K562 (cell line): ENCODE data around the gene ANXA2. TPM values are rescaled to one million over a fixed set of nuclear protein-coding genes. Genes with fewer than 3 reads are reported as not detected.

ENCODE experiments used
- ATF7 ChIP-seq: fragments of 450-650 bp; IDR thresholded peaks from 2 replicates; pipeline ENCODE4 v1.7.1; 2014; ENCODE audit warnings: mild to moderate bottlenecking, moderate library complexity
- CREBBP ChIP-seq: IDR thresholded peaks from one replicate; pipeline ENCODE4 v1.6.1; 2012; ENCODE audit warnings: low read depth, mild to moderate bottlenecking, control low read depth, inconsistent platforms, low read length
- FOXA3 ChIP-seq, 2 experiments: fragments of 450-650 bp in 1 of 2; sonication (generic) in 1 of 2; formaldehyde crosslinking; IDR thresholded peaks in 1 of 2; conservative IDR thresholded peaks in 1 of 2; 2 replicates each; pipeline versions ENCODE4 v1.4.0 to v1.8.0; 2020 to 2022; ENCODE audit warnings: mild to moderate bottlenecking in 2 of 2, missing genetic modification reagents in 1 of 2
- NCOA2 ChIP-seq, 2 experiments: fragments of 450-650 bp; IDR thresholded peaks; 2 replicates each; pipeline ENCODE4 v1.6.1; 2018; ENCODE audit warnings: mild to moderate bottlenecking in 2 of 2, moderate library complexity in 1 of 2; ENCODE audit not compliant: partially characterized antibody in 2 of 2
- RNF2 ChIP-seq: sonication (generic); IDR thresholded peaks from 2 replicates; pipeline ENCODE4 v1.6.1; 2016
- SIRT6 ChIP-seq: IDR thresholded peaks from one replicate; pipeline ENCODE4 v1.6.1; 2012; ENCODE audit warnings: low read depth, mild to moderate bottlenecking, control low read depth, inconsistent platforms, low read length, moderate library complexity
- TCF3 ChIP-seq: sonication (generic); formaldehyde crosslinking; IDR thresholded peaks from 2 replicates; pipeline ENCODE4 v1.4.0; 2020; ENCODE audit warnings: mild to moderate bottlenecking, missing genetic modification reagents
- ZFX ChIP-seq: sonication (generic); formaldehyde crosslinking; IDR thresholded peaks from 2 replicates; pipeline ENCODE4 v1.8.0; 2022; ENCODE audit warnings: mild to moderate bottlenecking, missing genetic modification reagents, moderate library complexity
- ZNF274 ChIP-seq: IDR thresholded peaks from 2 replicates; pipeline ENCODE4 v1.6.1; 2011; ENCODE audit warnings: low read depth, mild to moderate bottlenecking, low read length, moderate library complexity, borderline replicate concordance
- ZNF282 ChIP-seq: sonication (generic); formaldehyde crosslinking; IDR thresholded peaks from 2 replicates; pipeline ENCODE4 v1.8.1; 2023; ENCODE audit warnings: missing genetic modification reagents
- ZNF766 ChIP-seq: fragments of 200-800 bp; sonication (Bioruptor generic); conservative IDR thresholded peaks from 2 replicates; pipeline ENCODE4 v1.6.1; 2016; ENCODE audit warnings: missing genetic modification characterization, missing compliant biosample characterization
- polyA plus RNA-seq, 8 experiments: library from polyadenylated mRNA; depleted of rRNA in 4 of 8; stranded (reverse) in 5 of 8; unstranded in 3 of 8; fragments of >200 nt; fragmentation: Nextera tagmentation in 2 of 8; fragmentation: Illumina TruSeq in 1 of 8; extraction: Ambion mirVana in 2 of 8; extraction: Trizol in 1 of 8; gene quantifications; 2 replicates each; pipeline versions ENCODE4 v1.2.1 to v1.2.3, GENCODE V29; 2011 to 2014; ENCODE audit warnings: inconsistent platforms in 1 of 8, missing spikeins in 1 of 8
- total RNA-seq, 7 experiments: library from RNA; depleted of rRNA in 6 of 7; stranded (reverse); fragments of >200 nt in 6 of 7; fragmentation: Illumina TruSeq in 2 of 7; extraction: Trizol in 2 of 7; gene quantifications; 2 replicates each; pipeline versions ENCODE4 v1.2.1 to v1.2.3, GENCODE V29; 2011 to 2021; ENCODE audit warnings: low replicate concordance in 1 of 7
- TF ChIP-seq, protein P1 (sequence below): fragments of 450-650 bp; IDR thresholded peaks from 2 replicates; pipeline ENCODE4 v1.6.1; 2016; ENCODE audit warnings: low read depth
- TF ChIP-seq, protein P2 (sequence below), 2 experiments: fragments of 450-650 bp; IDR thresholded peaks; 2 replicates each; pipeline ENCODE4 v1.6.1; 2016
- TF ChIP-seq, protein P3 (sequence below): fragments of 450-650 bp; IDR thresholded peaks from 2 replicates; pipeline ENCODE4 v1.6.1; 2018; ENCODE audit warnings: mild to moderate bottlenecking, low read depth; ENCODE audit not compliant: partially characterized antibody
- TF ChIP-seq, protein P4 (sequence below): sonication (generic); formaldehyde crosslinking; IDR thresholded peaks from 2 replicates; pipeline ENCODE4 v1.8.1; 2022; ENCODE audit warnings: missing genetic modification reagents

ANXA2 gene
- total and polyA plus RNA-seq, 9 of the 15 experiments (the other 6 are each of a cell fraction or from before 2014, with no cell fraction given) = 301 to 1,102 (median 452) TPM

DNA sequence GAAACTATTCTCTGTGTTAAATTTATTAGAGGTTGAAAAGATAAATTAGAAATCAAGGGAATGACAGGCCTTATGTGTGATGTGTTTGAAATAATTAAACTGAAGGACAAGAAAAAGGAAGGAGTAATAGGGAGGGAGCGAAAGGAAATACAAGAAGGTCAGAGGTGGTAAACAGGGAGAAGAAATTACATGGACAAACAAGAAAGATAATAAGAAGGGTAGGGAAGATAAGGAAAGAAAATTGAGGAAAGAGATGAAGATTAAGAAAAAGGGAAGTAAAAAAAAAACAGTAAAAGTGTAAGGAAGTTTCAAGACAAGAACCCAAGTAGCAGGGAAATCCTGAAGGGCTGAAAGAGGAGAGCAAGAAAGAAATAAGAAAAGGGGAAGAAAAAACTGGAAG is 26.2 kb upstream of the ANXA2 start (continued):
- TF ChIP-seq, protein P1, sequence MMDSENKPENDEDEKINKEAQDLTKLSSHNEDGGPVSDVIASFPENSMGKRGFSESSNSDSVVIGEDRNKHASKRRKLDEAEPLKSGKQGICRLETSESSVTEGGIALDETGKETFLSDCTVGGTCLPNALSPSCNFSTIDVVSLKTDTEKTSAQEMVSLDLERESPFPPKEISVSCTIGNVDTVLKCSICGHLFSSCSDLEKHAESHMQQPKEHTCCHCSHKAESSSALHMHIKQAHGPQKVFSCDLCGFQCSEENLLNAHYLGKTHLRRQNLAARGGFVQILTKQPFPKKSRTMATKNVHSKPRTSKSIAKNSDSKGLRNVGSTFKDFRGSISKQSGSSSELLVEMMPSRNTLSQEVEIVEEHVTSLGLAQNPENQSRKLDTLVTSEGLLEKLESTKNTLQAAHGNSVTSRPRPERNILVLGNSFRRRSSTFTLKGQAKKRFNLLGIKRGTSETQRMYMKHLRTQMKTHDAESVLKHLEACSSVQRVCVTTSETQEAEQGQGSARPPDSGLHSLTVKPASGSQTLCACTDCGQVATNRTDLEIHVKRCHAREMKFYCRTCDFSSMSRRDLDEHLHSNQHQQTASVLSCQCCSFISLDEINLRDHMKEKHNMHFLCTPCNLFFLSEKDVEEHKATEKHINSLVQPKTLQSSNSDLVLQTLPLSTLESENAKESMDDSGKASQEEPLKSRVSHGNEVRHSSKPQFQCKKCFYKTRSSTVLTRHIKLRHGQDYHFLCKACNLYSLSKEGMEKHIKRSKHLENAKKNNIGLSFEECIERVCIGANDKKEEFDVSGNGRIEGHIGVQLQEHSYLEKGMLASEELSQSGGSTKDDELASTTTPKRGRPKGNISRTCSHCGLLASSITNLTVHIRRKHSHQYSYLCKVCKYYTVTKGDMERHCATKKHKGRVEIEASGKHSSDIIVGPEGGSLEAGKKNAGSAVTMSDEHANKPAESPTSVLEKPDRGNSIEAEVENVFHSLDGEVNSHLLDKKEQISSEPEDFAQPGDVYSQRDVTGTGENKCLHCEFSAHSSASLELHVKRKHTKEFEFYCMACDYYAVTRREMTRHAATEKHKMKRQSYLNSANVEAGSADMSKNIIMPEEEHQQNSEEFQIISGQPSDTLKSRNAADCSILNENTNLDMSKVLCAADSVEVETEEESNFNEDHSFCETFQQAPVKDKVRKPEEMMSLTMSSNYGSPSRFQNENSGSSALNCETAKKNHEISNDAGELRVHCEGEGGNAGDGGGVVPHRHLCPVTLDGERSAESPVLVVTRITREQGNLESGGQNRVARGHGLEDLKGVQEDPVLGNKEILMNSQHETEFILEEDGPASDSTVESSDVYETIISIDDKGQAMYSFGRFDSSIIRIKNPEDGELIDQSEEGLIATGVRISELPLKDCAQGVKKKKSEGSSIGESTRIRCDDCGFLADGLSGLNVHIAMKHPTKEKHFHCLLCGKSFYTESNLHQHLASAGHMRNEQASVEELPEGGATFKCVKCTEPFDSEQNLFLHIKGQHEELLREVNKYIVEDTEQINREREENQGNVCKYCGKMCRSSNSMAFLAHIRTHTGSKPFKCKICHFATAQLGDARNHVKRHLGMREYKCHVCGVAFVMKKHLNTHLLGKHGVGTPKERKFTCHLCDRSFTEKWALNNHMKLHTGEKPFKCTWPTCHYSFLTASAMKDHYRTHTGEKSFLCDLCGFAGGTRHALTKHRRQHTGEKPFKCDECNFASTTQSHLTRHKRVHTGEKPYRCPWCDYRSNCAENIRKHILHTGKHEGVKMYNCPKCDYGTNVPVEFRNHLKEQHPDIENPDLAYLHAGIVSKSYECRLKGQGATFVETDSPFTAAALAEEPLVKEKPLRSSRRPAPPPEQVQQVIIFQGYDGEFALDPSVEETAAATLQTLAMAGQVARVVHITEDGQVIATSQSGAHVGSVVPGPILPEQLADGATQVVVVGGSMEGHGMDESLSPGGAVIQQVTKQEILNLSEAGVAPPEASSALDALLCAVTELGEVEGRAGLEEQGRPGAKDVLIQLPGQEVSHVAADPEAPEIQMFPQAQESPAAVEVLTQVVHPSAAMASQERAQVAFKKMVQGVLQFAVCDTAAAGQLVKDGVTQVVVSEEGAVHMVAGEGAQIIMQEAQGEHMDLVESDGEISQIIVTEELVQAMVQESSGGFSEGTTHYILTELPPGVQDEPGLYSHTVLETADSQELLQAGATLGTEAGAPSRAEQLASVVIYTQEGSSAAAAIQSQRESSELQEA = no peak
- TF ChIP-seq, protein P2, sequence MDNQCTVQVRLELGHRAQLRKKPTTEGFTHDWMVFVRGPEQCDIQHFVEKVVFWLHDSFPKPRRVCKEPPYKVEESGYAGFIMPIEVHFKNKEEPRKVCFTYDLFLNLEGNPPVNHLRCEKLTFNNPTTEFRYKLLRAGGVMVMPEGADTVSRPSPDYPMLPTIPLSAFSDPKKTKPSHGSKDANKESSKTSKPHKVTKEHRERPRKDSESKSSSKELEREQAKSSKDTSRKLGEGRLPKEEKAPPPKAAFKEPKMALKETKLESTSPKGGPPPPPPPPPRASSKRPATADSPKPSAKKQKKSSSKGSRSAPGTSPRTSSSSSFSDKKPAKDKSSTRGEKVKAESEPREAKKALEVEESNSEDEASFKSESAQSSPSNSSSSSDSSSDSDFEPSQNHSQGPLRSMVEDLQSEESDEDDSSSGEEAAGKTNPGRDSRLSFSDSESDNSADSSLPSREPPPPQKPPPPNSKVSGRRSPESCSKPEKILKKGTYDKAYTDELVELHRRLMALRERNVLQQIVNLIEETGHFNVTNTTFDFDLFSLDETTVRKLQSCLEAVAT (IDR thresholded peaks at IDR 0.05) = 0 out of 4 replicates have a peak, but pooled peaks of 1 of the 2 experiments have one; percentile 17
- no peak for TF ChIP-seq ZNF274
- no peak for TF ChIP-seq RNF2
- TF ChIP-seq ATF7 = no peak
- TF ChIP-seq SIRT6 = no peak
- TF ChIP-seq TCF3 = no peak
- TF ChIP-seq, protein P3, sequence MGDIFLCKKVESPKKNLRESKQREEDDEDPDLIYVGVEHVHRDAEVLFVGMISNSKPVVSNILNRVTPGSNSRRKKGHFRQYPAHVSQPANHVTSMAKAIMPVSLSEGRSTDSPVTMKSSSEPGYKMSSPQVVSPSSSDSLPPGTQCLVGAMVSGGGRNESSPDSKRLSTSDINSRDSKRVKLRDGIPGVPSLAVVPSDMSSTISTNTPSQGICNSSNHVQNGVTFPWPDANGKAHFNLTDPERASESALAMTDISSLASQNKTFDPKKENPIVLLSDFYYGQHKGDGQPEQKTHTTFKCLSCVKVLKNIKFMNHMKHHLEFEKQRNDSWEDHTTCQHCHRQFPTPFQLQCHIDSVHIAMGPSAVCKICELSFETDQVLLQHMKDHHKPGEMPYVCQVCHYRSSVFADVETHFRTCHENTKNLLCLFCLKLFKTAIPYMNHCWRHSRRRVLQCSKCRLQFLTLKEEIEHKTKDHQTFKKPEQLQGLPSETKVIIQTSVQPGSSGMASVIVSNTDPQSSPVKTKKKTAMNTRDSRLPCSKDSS = no peak
- TF ChIP-seq, protein P4, sequence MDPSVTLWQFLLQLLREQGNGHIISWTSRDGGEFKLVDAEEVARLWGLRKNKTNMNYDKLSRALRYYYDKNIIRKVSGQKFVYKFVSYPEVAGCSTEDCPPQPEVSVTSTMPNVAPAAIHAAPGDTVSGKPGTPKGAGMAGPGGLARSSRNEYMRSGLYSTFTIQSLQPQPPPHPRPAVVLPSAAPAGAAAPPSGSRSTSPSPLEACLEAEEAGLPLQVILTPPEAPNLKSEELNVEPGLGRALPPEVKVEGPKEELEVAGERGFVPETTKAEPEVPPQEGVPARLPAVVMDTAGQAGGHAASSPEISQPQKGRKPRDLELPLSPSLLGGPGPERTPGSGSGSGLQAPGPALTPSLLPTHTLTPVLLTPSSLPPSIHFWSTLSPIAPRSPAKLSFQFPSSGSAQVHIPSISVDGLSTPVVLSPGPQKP (CRISPR knock-in tag) = no peak
- TF ChIP-seq CREBBP = no peak
- no peak; a peak in 1 of 4 replicates for TF ChIP-seq FOXA3 (CRISPR knock-in tag; conservative IDR thresholded peaks at IDR 0.05 in 1 of 2, IDR thresholded peaks at IDR 0.05 in 1 of 2)
- TF ChIP-seq ZNF766 (CRISPR knock-in tag) = no peak
- TF ChIP-seq NCOA2 (IDR thresholded peaks at IDR 0.05; ENCODE audit: partially characterized antibody in 2 of 2) = no peak
- TF ChIP-seq ZNF282 (CRISPR knock-in tag) = no peak
- TF ChIP-seq ZFX = no peak
